Neural cell (in vitro differentiated cells): ENCODE results near the gene CAST. TPM values are rescaled to one million over a fixed set of nuclear protein-coding genes. Genes with fewer than 3 reads are reported as not detected.

Experiments used
- H2AFZ ChIP-seq: fragments of 200-600, 300-800 bp; sonication (generic), shearing (Covaris generic); 2 replicates; pipeline ENCODE4 v1.6.0; 2014; ENCODE audit warnings: low read depth, mild to moderate bottlenecking, antibody characterized with exemption, low read length, moderate library complexity
- H3F3A ChIP-seq: fragments of 200-600 bp; shearing (Covaris generic); 2 replicates; pipeline ENCODE4 v1.6.1; 2016; ENCODE audit warnings: mild to moderate bottlenecking, moderate library complexity, mixed read lengths, antibody characterized with exemption, low read length; ENCODE audit not compliant: insufficient read depth, poor library complexity, severe bottlenecking
- H3K27ac ChIP-seq: fragments of 200-600, 300-800 bp; sonication (generic), shearing (Covaris generic); 2 replicates; pipeline ENCODE4 v1.5.1; 2014; ENCODE audit warnings: mild to moderate bottlenecking, low read length, moderate library complexity
- H3K27me3 ChIP-seq: fragments of 300-800, 200-600 bp; sonication (generic), shearing (Covaris generic); 2 replicates; pipeline ENCODE4 v1.6.0; 2014; ENCODE audit warnings: mild to moderate bottlenecking, low read depth, low read length, moderate library complexity; ENCODE audit not compliant: insufficient read depth
- H3K36me3 ChIP-seq: fragments of 300-800, 200-600 bp; sonication (generic), shearing (Covaris generic); 2 replicates; pipeline ENCODE4 v1.5.1; 2014; ENCODE audit warnings: mild to moderate bottlenecking, antibody characterized with exemption, low read length, moderate library complexity; ENCODE audit not compliant: insufficient read depth
- H3K4me2 ChIP-seq: fragments of 300-800, 200-600 bp; sonication (generic), shearing (Covaris generic); 2 replicates; pipeline ENCODE4 v1.6.0; 2014; ENCODE audit warnings: mild to moderate bottlenecking, low read length
- H3K4me3 ChIP-seq: fragments of 300-800, 200-600 bp; sonication (generic), shearing (Covaris generic); 2 replicates; pipeline ENCODE4 v1.5.1; 2014; ENCODE audit warnings: mild to moderate bottlenecking, low read length, moderate library complexity
- H3K79me2 ChIP-seq: fragments of 200-600 bp; shearing (Covaris generic); replicated peaks from 2 replicates; pipeline ENCODE4 v1.6.0; 2014; ENCODE audit warnings: mild to moderate bottlenecking, low read length, moderate library complexity; ENCODE audit not compliant: insufficient read depth
- H3K9ac ChIP-seq: fragments of 300-800, 200-600 bp; sonication (generic), shearing (Covaris generic); 2 replicates; pipeline ENCODE4 v1.6.1; 2016; ENCODE audit warnings: mild to moderate bottlenecking, low read length, mixed read lengths
- H3K9me2 ChIP-seq: fragments of 200-600 bp; shearing (Covaris generic); 2 replicates; pipeline ENCODE4 v1.6.1; 2016; ENCODE audit warnings: mild to moderate bottlenecking, low read length, mixed read lengths; ENCODE audit not compliant: insufficient read depth
- H3K9me3 ChIP-seq: fragments of 200-600, 300-800 bp; sonication (generic), shearing (Covaris generic); 2 replicates; pipeline ENCODE4 v1.6.1; 2016; ENCODE audit warnings: mild to moderate bottlenecking, mixed run types, low read length, moderate library complexity, mixed read lengths
- H4K20me1 ChIP-seq: fragments of 200-600 bp; shearing (Covaris generic); 2 replicates; pipeline ENCODE4 v1.6.1; 2016; ENCODE audit warnings: mild to moderate bottlenecking, mixed run types; ENCODE audit not compliant: insufficient read depth
- CTCF ChIP-seq: fragments of 450-650 bp; IDR thresholded peaks from 2 replicates; pipeline ENCODE4 v1.5.1; 2014; ENCODE audit warnings: antibody characterized with exemption, mild to moderate bottlenecking, moderate library complexity; ENCODE audit not compliant: poor library complexity, severe bottlenecking
- EP300 ChIP-seq: fragments of 450-650 bp; conservative IDR thresholded peaks from 2 replicates; pipeline ENCODE4 v1.6.1; 2014; ENCODE audit warnings: antibody characterized with exemption, mild to moderate bottlenecking, moderate library complexity; ENCODE audit not compliant: poor library complexity, severe bottlenecking
- EZH2 ChIP-seq: fragments of 200-600, 300-800 bp; shearing (Covaris generic), sonication (generic); IDR thresholded peaks from 2 replicates; pipeline ENCODE4 v1.6.1; 2014; ENCODE audit warnings: antibody characterized with exemption, low read length, borderline replicate concordance, mild to moderate bottlenecking; ENCODE audit not compliant: insufficient read depth, poor library complexity, severe bottlenecking
- MXI1 ChIP-seq: fragments of 450-650 bp; conservative IDR thresholded peaks from 2 replicates; pipeline ENCODE4 v1.6.1; 2014; ENCODE audit warnings: antibody characterized with exemption, mild to moderate bottlenecking; ENCODE audit not compliant: poor library complexity, severe bottlenecking
- POLR2AphosphoS5 ChIP-seq: IDR thresholded peaks from 2 replicates; pipeline ENCODE4 v1.6.1; 2012
- RAD21 ChIP-seq: fragments of 450-650 bp; conservative IDR thresholded peaks from 2 replicates; pipeline ENCODE4 v1.6.1; 2014; ENCODE audit warnings: antibody characterized with exemption, mild to moderate bottlenecking, moderate library complexity
- SMC3 ChIP-seq: fragments of 450-650 bp; conservative IDR thresholded peaks from 2 replicates; pipeline ENCODE4 v1.6.1; 2014; ENCODE audit warnings: antibody characterized with exemption, mild to moderate bottlenecking, moderate library complexity; ENCODE audit not compliant: poor library complexity
- TAF1 ChIP-seq: IDR thresholded peaks from 2 replicates; pipeline ENCODE4 v1.6.1; 2012; ENCODE audit warnings: low read depth
- polyA plus RNA-seq: library from polyadenylated mRNA; depleted of rRNA; stranded (reverse); fragments of >200 nt; gene quantifications from 2 replicates; pipeline ENCODE4 v1.2.3, GENCODE V29; 2014
- TF ChIP-seq, protein P1 (sequence below): IDR thresholded peaks from 2 replicates; pipeline ENCODE4 v1.6.1; 2012; ENCODE audit warnings: borderline replicate concordance

CAST gene
- polyA plus RNA-seq, 1 donor from 2014 or later: 8.4 TPM

- peaks cover 47% of the 10 kb centered on the region for H3K27me3 ChIP-seq
- H3K9me2 ChIP-seq: no peaks in the 10 kb centered on the region
- H3K27ac ChIP-seq: no peak overlapping the region
- no peaks in the 10 kb centered on the region for H3K36me3 ChIP-seq
- H3K4me2 ChIP-seq: no peak overlapping the region
- no peaks in the 10 kb centered on the region for H3K79me2 ChIP-seq
- no peak overlapping the region for H3K9ac ChIP-seq
- H3F3A ChIP-seq: no peaks in the 10 kb centered on the region
- H4K20me1 ChIP-seq: no peaks in the 10 kb centered on the region
- no peaks in the 10 kb centered on the region for H3K9me3 ChIP-seq
- TF ChIP-seq MXI1 (no peak), TAF1 (no peak), RAD21 (no peak), CTCF (no peak), EP300 (no peak), EZH2 (no peak), SMC3 (no peak)
- no peak overlapping the region for H2AFZ ChIP-seq
- no peak overlapping the region for H3K4me3 ChIP-seq
These were observed 3.0 kb upstream of the CAST start for GRCh38 chr5:96659170-96659569.

GRCh38 chr5:96660971-96661854 lies 963 bp upstream of the CAST start:
- no peaks in the 10 kb centered on the region for H3F3A ChIP-seq
- TF ChIP-seq RAD21 (no peak), EP300 (no peak), POLR2AphosphoS5 (no peak), SMC3 (no peak), EZH2 (no peak), TAF1 (no peak)
- TF ChIP-seq, protein P1, sequence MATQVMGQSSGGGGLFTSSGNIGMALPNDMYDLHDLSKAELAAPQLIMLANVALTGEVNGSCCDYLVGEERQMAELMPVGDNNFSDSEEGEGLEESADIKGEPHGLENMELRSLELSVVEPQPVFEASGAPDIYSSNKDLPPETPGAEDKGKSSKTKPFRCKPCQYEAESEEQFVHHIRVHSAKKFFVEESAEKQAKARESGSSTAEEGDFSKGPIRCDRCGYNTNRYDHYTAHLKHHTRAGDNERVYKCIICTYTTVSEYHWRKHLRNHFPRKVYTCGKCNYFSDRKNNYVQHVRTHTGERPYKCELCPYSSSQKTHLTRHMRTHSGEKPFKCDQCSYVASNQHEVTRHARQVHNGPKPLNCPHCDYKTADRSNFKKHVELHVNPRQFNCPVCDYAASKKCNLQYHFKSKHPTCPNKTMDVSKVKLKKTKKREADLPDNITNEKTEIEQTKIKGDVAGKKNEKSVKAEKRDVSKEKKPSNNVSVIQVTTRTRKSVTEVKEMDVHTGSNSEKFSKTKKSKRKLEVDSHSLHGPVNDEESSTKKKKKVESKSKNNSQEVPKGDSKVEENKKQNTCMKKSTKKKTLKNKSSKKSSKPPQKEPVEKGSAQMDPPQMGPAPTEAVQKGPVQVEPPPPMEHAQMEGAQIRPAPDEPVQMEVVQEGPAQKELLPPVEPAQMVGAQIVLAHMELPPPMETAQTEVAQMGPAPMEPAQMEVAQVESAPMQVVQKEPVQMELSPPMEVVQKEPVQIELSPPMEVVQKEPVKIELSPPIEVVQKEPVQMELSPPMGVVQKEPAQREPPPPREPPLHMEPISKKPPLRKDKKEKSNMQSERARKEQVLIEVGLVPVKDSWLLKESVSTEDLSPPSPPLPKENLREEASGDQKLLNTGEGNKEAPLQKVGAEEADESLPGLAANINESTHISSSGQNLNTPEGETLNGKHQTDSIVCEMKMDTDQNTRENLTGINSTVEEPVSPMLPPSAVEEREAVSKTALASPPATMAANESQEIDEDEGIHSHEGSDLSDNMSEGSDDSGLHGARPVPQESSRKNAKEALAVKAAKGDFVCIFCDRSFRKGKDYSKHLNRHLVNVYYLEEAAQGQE: no peak
- H3K27ac ChIP-seq: no peak overlapping the region
- H3K9me2 ChIP-seq: no peaks in the 10 kb centered on the region
- no peaks in the 10 kb centered on the region for H4K20me1 ChIP-seq
- no peaks in the 10 kb centered on the region for H3K9me3 ChIP-seq
- H3K9ac ChIP-seq: no peak overlapping the region
- peak overlapping the region; percentile 26 for H3K4me2 ChIP-seq
- no peaks in the 10 kb centered on the region for H3K79me2 ChIP-seq
- no peak overlapping the region for H2AFZ ChIP-seq
- H3K27me3 ChIP-seq: peaks cover 51% of the 10 kb centered on the region
- H3K36me3 ChIP-seq: no peaks in the 10 kb centered on the region
- H3K4me3 ChIP-seq: peak overlapping the region; percentile 68
